IMR-90 (cell line): ENCODE results near the gene TIMM44.

ENCODE experiments used
- BHLHE40 ChIP-seq: fragments of 150-350 bp; IDR thresholded peaks from 2 replicates; pipeline ENCODE4 v1.6.1; 2016; ENCODE audit warnings: mild to moderate bottlenecking, low read depth, low read length
- CEBPB ChIP-seq: IDR thresholded peaks from 2 replicates; pipeline ENCODE4 v1.6.1; 2012; ENCODE audit warnings: low read depth, low read length, improper control_type of control experiment
- CHD1 ChIP-seq: IDR thresholded peaks from 2 replicates; pipeline ENCODE4 v1.6.1; 2012; ENCODE audit warnings: low read depth, low read length, improper control_type of control experiment
- CTCF ChIP-seq: conservative IDR thresholded peaks from 2 replicates; pipeline ENCODE4 v1.5.1; 2012; ENCODE audit warnings: mild to moderate bottlenecking, low read depth, low read length, improper control_type of control experiment
- FOS ChIP-seq: fragments of 150-350 bp; IDR thresholded peaks from 2 replicates; pipeline ENCODE4 v1.6.1; 2016; ENCODE audit warnings: low read depth, low read length
- MAFK ChIP-seq: IDR thresholded peaks from 2 replicates; pipeline ENCODE4 v1.6.1; 2012; ENCODE audit warnings: low read depth, low read length, improper control_type of control experiment
- MXI1 ChIP-seq: IDR thresholded peaks from 2 replicates; pipeline ENCODE4 v1.6.1; 2012; ENCODE audit warnings: low read depth, mild to moderate bottlenecking, low read length, moderate library complexity, borderline replicate concordance
- NFE2L2 ChIP-seq: fragments of 150-350 bp; IDR thresholded peaks from 2 replicates; pipeline ENCODE4 v1.6.1; 2016; ENCODE audit warnings: low read depth, mild to moderate bottlenecking, low read length
- POLR2A ChIP-seq: IDR thresholded peaks from 2 replicates; pipeline ENCODE4 v1.6.1; 2012; ENCODE audit warnings: mild to moderate bottlenecking, low read depth, low read length
- RAD21 ChIP-seq: IDR thresholded peaks from 2 replicates; pipeline ENCODE4 v1.6.1; 2012; ENCODE audit warnings: low read length, improper control_type of control experiment
- RFX5 ChIP-seq: IDR thresholded peaks from 2 replicates; pipeline ENCODE4 v1.8.0; 2012; ENCODE audit warnings: low read depth, mild to moderate bottlenecking, low read length, moderate library complexity
- TF ChIP-seq, protein P1 (sequence below): fragments of 150-350 bp; IDR thresholded peaks from 2 replicates; pipeline ENCODE4 v1.6.1; 2017; ENCODE audit warnings: mild to moderate bottlenecking, antibody characterized with exemption, low read length, low read depth
- TF ChIP-seq, protein P2 (sequence below): fragments of 150-350 bp; IDR thresholded peaks from 2 replicates; pipeline ENCODE4 v1.6.1; 2016; ENCODE audit warnings: low read depth, mild to moderate bottlenecking, low read length, moderate library complexity, borderline replicate concordance

DNA sequence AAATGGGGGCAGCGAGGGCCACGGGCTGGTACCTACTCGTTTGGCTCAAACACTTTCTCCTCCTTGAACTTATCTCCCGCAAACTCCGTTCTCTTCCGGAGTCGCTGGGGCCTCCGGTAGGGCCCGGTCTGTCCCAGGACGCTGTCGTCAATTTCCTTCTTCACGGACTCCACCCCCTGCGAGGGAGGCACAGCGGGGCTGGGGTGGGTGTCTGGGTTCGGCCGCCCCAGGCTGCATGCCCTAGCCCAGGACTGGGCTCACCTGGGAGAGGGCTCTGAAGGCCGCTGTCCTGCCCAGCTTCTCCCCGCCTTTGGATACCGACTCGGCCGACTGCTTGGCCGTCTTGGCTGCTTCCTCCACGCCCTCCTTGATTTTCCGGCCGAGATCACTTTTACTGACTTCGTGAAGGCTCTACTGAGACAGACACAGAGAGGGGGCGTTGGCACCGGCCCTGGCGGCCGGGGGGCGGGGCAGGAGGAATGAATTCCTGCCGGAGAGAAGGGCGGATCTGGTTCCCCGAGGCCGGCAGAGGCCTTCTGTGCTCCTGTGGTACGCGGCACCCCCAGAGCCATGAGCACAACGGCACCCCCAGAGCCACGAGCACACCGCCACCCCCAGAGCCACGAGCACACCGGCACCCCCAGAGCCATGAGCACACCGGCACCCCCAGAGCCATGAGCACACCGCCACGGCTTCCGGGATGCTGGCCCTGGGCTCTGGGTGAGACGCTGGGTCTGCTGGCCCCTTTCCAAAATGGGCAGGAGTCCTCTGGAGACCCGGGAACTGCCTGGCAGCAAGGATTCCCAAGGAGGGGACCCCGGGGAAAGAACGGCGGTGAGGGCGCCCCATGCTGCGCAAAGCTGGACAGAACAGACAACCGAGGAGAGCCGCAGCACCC is 9.4 kb downstream of the TIMM44 start:
- TF ChIP-seq CTCF (no peak), RAD21 (no peak), POLR2A (no peak), MAFK (no peak), CEBPB (no peak), MXI1 (no peak), NFE2L2 (no peak), FOS (no peak), CHD1 (no peak), BHLHE40 (no peak), RFX5 (no peak)
- TF ChIP-seq, protein P1, sequence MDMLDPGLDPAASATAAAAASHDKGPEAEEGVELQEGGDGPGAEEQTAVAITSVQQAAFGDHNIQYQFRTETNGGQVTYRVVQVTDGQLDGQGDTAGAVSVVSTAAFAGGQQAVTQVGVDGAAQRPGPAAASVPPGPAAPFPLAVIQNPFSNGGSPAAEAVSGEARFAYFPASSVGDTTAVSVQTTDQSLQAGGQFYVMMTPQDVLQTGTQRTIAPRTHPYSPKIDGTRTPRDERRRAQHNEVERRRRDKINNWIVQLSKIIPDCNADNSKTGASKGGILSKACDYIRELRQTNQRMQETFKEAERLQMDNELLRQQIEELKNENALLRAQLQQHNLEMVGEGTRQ: no peak
- TF ChIP-seq, protein P2, sequence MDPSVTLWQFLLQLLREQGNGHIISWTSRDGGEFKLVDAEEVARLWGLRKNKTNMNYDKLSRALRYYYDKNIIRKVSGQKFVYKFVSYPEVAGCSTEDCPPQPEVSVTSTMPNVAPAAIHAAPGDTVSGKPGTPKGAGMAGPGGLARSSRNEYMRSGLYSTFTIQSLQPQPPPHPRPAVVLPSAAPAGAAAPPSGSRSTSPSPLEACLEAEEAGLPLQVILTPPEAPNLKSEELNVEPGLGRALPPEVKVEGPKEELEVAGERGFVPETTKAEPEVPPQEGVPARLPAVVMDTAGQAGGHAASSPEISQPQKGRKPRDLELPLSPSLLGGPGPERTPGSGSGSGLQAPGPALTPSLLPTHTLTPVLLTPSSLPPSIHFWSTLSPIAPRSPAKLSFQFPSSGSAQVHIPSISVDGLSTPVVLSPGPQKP: no peak
